ENCODE data around the gene ZC3H15. TPM values are rescaled to one million over a fixed set of nuclear protein-coding genes. Genes with fewer than 3 reads are reported as not detected.
"Not testable (repeated sequence)": the region's sequence is repeated elsewhere in the genome, so short reads cannot be mapped to it uniquely, and the experiment has no call there.

Gene ZC3H15
- total RNA-seq, 1 experiment from 2014 or later: 335 TPM

GRCh38 chr2:186517090-186517489 lies 31.0 kb downstream of the ZC3H15 start:
- H3K36me3 ChIP-seq: peaks cover 83% of the 10 kb centered on the region

GRCh38 chr2:186518291-186518690 lies 32.2 kb downstream of the ZC3H15 start:
- H3K9me3 ChIP-seq (replicated peaks): no peaks in the 10 kb centered on the region
- no peaks in the 10 kb centered on the region for H3K4me1 ChIP-seq
- no peak overlapping the region for H3K4me3 ChIP-seq
- no peak overlapping the region for H3K27ac ChIP-seq
- H3K27me3 ChIP-seq: no peaks in the 10 kb centered on the region
- peaks cover 71% of the 10 kb centered on the region for H3K36me3 ChIP-seq
- DNase-seq: no peak

More at GRCh38 chr2:186517090-186517489, 31.0 kb downstream of the ZC3H15 start:
- Histone ChIP-seq H3K4me1 (no peaks in the 10 kb centered on the region), H3K4me3 (no peak overlapping the region), H3K27me3 (no peaks in the 10 kb centered on the region), H3K27ac (no peak overlapping the region), H3K9me3 (replicated peaks) (no peaks in the 10 kb centered on the region)
- DNase-seq: no peak

- H3K36me3 ChIP-seq: peaks cover 65% of the 10 kb centered on the region
- no peaks in the 10 kb centered on the region for H3K9me3 ChIP-seq (replicated peaks)
- H3K27ac ChIP-seq: no peak overlapping the region
- H3K4me1 ChIP-seq: no peaks in the 10 kb centered on the region
- DNase-seq: no peak
- H3K27me3 ChIP-seq: no peaks in the 10 kb centered on the region
- H3K4me3 ChIP-seq: no peak overlapping the region
These were observed 32.9 kb downstream of the ZC3H15 start for GRCh38 chr2:186518945-186519344.

- not testable (repeated sequence) for H3K4me3 ChIP-seq; H3K27me3 ChIP-seq; H3K27ac ChIP-seq; DNase-seq; H3K4me1 ChIP-seq; H3K9me3 ChIP-seq (replicated peaks)
- peaks cover 42% of the 10 kb centered on the region for H3K36me3 ChIP-seq
These were observed 35.6 kb downstream of the ZC3H15 start for GRCh38 chr2:186521570-186522153.

- no peak overlapping the region for H3K4me3 ChIP-seq
- H3K27ac ChIP-seq: no peak overlapping the region
- H3K27me3 ChIP-seq: no peaks in the 10 kb centered on the region
- no peaks in the 10 kb centered on the region for H3K4me1 ChIP-seq
- no peak for DNase-seq
- H3K36me3 ChIP-seq: peaks cover 34% of the 10 kb centered on the region
- H3K9me3 ChIP-seq (replicated peaks): 0 out of 2 replicates have a peak, but pooled peaks cover under 1% of the 10 kb centered on the region
These were observed 36.4 kb downstream of the ZC3H15 start for GRCh38 chr2:186522450-186522849.

GRCh38 chr2:186523791-186524190 lies 37.7 kb downstream of the ZC3H15 start:
- peaks cover 22% of the 10 kb centered on the region for H3K36me3 ChIP-seq
- 0 out of 2 replicates have a peak, but pooled peaks cover 4% of the 10 kb centered on the region for H3K9me3 ChIP-seq (replicated peaks)
- no peak overlapping the region for H3K4me3 ChIP-seq
- H3K27me3 ChIP-seq: no peaks in the 10 kb centered on the region
- DNase-seq: no peak
- H3K4me1 ChIP-seq: no peaks in the 10 kb centered on the region
- H3K27ac ChIP-seq: no peak overlapping the region

GRCh38 chr2:186526281-186526680 lies 40.2 kb downstream of the ZC3H15 start:
- Histone ChIP-seq H3K9me3 (replicated peaks) (0 out of 2 replicates have a peak, but pooled peaks cover 4% of the 10 kb centered on the region), H3K4me1 (no peaks in the 10 kb centered on the region), H3K27me3 (no peaks in the 10 kb centered on the region), H3K27ac (no peak overlapping the region), H3K4me3 (no peak overlapping the region), H3K36me3 (peaks cover 3% of the 10 kb centered on the region; the same call in 1 of the 2 replicates)
- no peak for DNase-seq

GRCh38 chr2:186530314-186530713 lies 44.3 kb downstream of the ZC3H15 start:
- Histone ChIP-seq H3K27me3 (no peaks in the 10 kb centered on the region), H3K4me1 (no peaks in the 10 kb centered on the region; the same call in 1 of the 2 replicates)

GRCh38 chr2:186531257-186531775 lies 45.3 kb downstream of the ZC3H15 start:
- H3K27ac ChIP-seq: no peak overlapping the region
- H3K27me3 ChIP-seq: no peaks in the 10 kb centered on the region
- H3K36me3 ChIP-seq: no peaks in the 10 kb centered on the region
- no peak for DNase-seq
- H3K4me1 ChIP-seq: no peaks in the 10 kb centered on the region; the same call in 1 of the 2 replicates
- H3K9me3 ChIP-seq (replicated peaks): 0 out of 2 replicates have a peak, but pooled peaks cover 4% of the 10 kb centered on the region
- H3K4me3 ChIP-seq: no peak overlapping the region

More at GRCh38 chr2:186530314-186530713, 44.3 kb downstream of the ZC3H15 start:
- Histone ChIP-seq H3K36me3 (no peaks in the 10 kb centered on the region), H3K9me3 (replicated peaks) (0 out of 2 replicates have a peak, but pooled peaks cover 4% of the 10 kb centered on the region), H3K27ac (no peak overlapping the region), H3K4me3 (no peak overlapping the region)
- DNase-seq: no peak

GRCh38 chr2:186532891-186533290 lies 46.8 kb downstream of the ZC3H15 start:
- Histone ChIP-seq H3K27me3 (no peaks in the 10 kb centered on the region), H3K27ac (no peak overlapping the region), H3K9me3 (replicated peaks) (no peaks in the 10 kb centered on the region), H3K4me1 (no peaks in the 10 kb centered on the region; the same call in 1 of the 2 replicates), H3K4me3 (no peak overlapping the region), H3K36me3 (no peaks in the 10 kb centered on the region)
- DNase-seq: no peak

- H3K27ac ChIP-seq: no peak overlapping the region
- no peaks in the 10 kb centered on the region for H3K27me3 ChIP-seq
These were observed 47.7 kb downstream of the ZC3H15 start for GRCh38 chr2:186533717-186534116.

GRCh38 chr2:186534406-186534805 lies 48.3 kb downstream of the ZC3H15 start:
- no peaks in the 10 kb centered on the region for H3K36me3 ChIP-seq
- H3K9me3 ChIP-seq (replicated peaks): no peaks in the 10 kb centered on the region
- no peaks in the 10 kb centered on the region for H3K27me3 ChIP-seq
- no peak overlapping the region for H3K27ac ChIP-seq
- no peak for DNase-seq
- H3K4me1 ChIP-seq: no peaks in the 10 kb centered on the region; the same call in 1 of the 2 replicates
- no peak overlapping the region for H3K4me3 ChIP-seq

More at GRCh38 chr2:186533717-186534116, 47.7 kb downstream of the ZC3H15 start:
- H3K36me3 ChIP-seq: no peaks in the 10 kb centered on the region
- H3K9me3 ChIP-seq (replicated peaks): no peaks in the 10 kb centered on the region
- no peaks in the 10 kb centered on the region; the same call in 1 of the 2 replicates for H3K4me1 ChIP-seq
- H3K4me3 ChIP-seq: no peak overlapping the region
- DNase-seq: no peak

GRCh38 chr2:186535861-186536260 lies 49.8 kb downstream of the ZC3H15 start:
- Histone ChIP-seq H3K4me3 (no peak overlapping the region), H3K27me3 (no peaks in the 10 kb centered on the region), H3K9me3 (replicated peaks) (no peaks in the 10 kb centered on the region), H3K4me1 (peaks cover 3% of the 10 kb centered on the region), H3K36me3 (no peaks in the 10 kb centered on the region), H3K27ac (no peak overlapping the region)
- DNase-seq: no peak

- no peak for DNase-seq
- no peaks in the 10 kb centered on the region for H3K27me3 ChIP-seq
- no peaks in the 10 kb centered on the region for H3K36me3 ChIP-seq
- H3K4me1 ChIP-seq: peaks cover 13% of the 10 kb centered on the region
- no peaks in the 10 kb centered on the region for H3K9me3 ChIP-seq (replicated peaks)
- no peak overlapping the region for H3K4me3 ChIP-seq
- H3K27ac ChIP-seq: no peak overlapping the region
These were observed 51.0 kb downstream of the ZC3H15 start for GRCh38 chr2:186537019-186537418.

- peaks cover 37% of the 10 kb centered on the region for H3K4me1 ChIP-seq
- H3K9me3 ChIP-seq (replicated peaks): no peaks in the 10 kb centered on the region
- no peaks in the 10 kb centered on the region for H3K27me3 ChIP-seq
- peak in 1 of 2 experiments; percentile 60 for DNase-seq
- no peak overlapping the region for H3K27ac ChIP-seq
- H3K36me3 ChIP-seq: no peaks in the 10 kb centered on the region
- no peak overlapping the region for H3K4me3 ChIP-seq
These were observed 54.9 kb downstream of the ZC3H15 start for GRCh38 chr2:186540941-186541340.
